NCI-H748 treated with DMSO at 0.1 percent for 48 hours (cell line): Measurements from ENCODE around the gene TJP1.
"Not testable (repeated sequence)": the region's sequence is repeated elsewhere in the genome, so short reads cannot be mapped to it uniquely, and the experiment has no call there.

Source experiments
- DNase-seq: peaks from one replicate; lab custom pipeline; 2025; lab: John Stamatoyannopoulos, UW

Gene TJP1

GRCh38 chr15:29799859-29800258 is 22.4 kb downstream of the TJP1 start:
- no peak for DNase-seq

- no peak for DNase-seq
These were observed 26.7 kb downstream of the TJP1 start for GRCh38 chr15:29795610-29796009.

- DNase-seq = no peak
These were observed 29.7 kb downstream of the TJP1 start for GRCh38 chr15:29792426-29793159.

- no peak for DNase-seq
These were observed 31.7 kb downstream of the TJP1 start for GRCh38 chr15:29790607-29791006.

GRCh38 chr15:29789871-29790270 is 32.4 kb downstream of the TJP1 start:
- no peak for DNase-seq

GRCh38 chr15:29788433-29789034 is 33.7 kb downstream of the TJP1 start:
- no peak for DNase-seq

- DNase-seq = no peak
These were observed 34.5 kb downstream of the TJP1 start for GRCh38 chr15:29787767-29788166.

- DNase-seq = no peak
These were observed 36.6 kb downstream of the TJP1 start for GRCh38 chr15:29785642-29786041.

- DNase-seq = no peak
These were observed 37.1 kb downstream of the TJP1 start for GRCh38 chr15:29785136-29785535.

GRCh38 chr15:29784413-29784812 is 37.9 kb downstream of the TJP1 start:
- DNase-seq = no peak

- not testable (repeated sequence) for DNase-seq
These were observed 39.5 kb downstream of the TJP1 start for GRCh38 chr15:29782816-29783215.

GRCh38 chr15:29778382-29778781 is 43.9 kb downstream of the TJP1 start:
- DNase-seq = no peak

GRCh38 chr15:29776859-29777258 is 45.4 kb downstream of the TJP1 start:
- DNase-seq = no peak

GRCh38 chr15:29774900-29775299 is 47.4 kb downstream of the TJP1 start:
- DNase-seq = no peak

GRCh38 chr15:29773816-29774215 is 48.5 kb downstream of the TJP1 start:
- no peak for DNase-seq

- DNase-seq = no peak
These were observed 49.3 kb downstream of the TJP1 start for GRCh38 chr15:29773000-29773399.

- no peak for DNase-seq
These were observed 51.5 kb downstream of the TJP1 start for GRCh38 chr15:29770796-29771195.

- DNase-seq = no peak
These were observed 56.3 kb downstream of the TJP1 start for GRCh38 chr15:29765898-29766527.

- DNase-seq = no peak
These were observed 56.9 kb downstream of the TJP1 start for GRCh38 chr15:29765234-29765841.

- no peak for DNase-seq
These were observed 62.7 kb downstream of the TJP1 start for GRCh38 chr15:29759596-29759995.

GRCh38 chr15:29756358-29757267 is 65.7 kb downstream of the TJP1 start:
- DNase-seq = no peak

GRCh38 chr15:29754009-29754408 is 68.3 kb downstream of the TJP1 start:
- not testable (repeated sequence) for DNase-seq
